GM18861 (cell line): ENCODE measurements around the gene ZGRF1.
"Not testable (repeated sequence)": the region's sequence is repeated elsewhere in the genome, so short reads cannot be mapped to it uniquely, and the experiment has no call there.

ENCODE experiments used
- ATAC-seq: cut with Tn5 transposase; IDR thresholded peaks from one replicate; pipeline ENCODE4 v1.9.1; 2021; ENCODE audit not compliant: unreplicated experiment

The ZGRF1 gene

GRCh38 chr4:112636688-112637551 lies at the start of gene ZGRF1, which contains the start of gene LARP7:
ZGRF1 (minus strand) TSS chr4:112636909; CDS start chr4:112633176, 3,733 bp downstream.
LARP7 (plus strand) TSS chr4:112637143; CDS start chr4:112644670, 7,527 bp downstream.
- peak; percentile 82 for ATAC-seq

- no peak for ATAC-seq
Measured at GRCh38 chr4:112680996-112681395, 44.3 kb upstream of the ZGRF1 start.

GRCh38 chr4:112677519-112678091 lies 40.9 kb upstream of the ZGRF1 start:
- no peak for ATAC-seq

GRCh38 chr4:112674376-112674775 lies 37.7 kb upstream of the ZGRF1 start:
- no peak for ATAC-seq

GRCh38 chr4:112673686-112674085 lies 37.0 kb upstream of the ZGRF1 start:
- ATAC-seq = no peak

GRCh38 chr4:112673076-112673475 lies 36.4 kb upstream of the ZGRF1 start:
- no peak for ATAC-seq

- ATAC-seq = no peak
Measured at GRCh38 chr4:112668131-112668530, 31.4 kb upstream of the ZGRF1 start.

GRCh38 chr4:112664611-112665010 lies 27.9 kb upstream of the ZGRF1 start:
- no peak for ATAC-seq

- ATAC-seq = not testable (repeated sequence)
Measured at GRCh38 chr4:112656115-112656514, 19.4 kb upstream of the ZGRF1 start.

GRCh38 chr4:112655270-112655669 lies 18.6 kb upstream of the ZGRF1 start:
- ATAC-seq = no peak

GRCh38 chr4:112652216-112652615 lies 15.5 kb upstream of the ZGRF1 start:
- ATAC-seq = no peak

- ATAC-seq = no peak
Measured at GRCh38 chr4:112651641-112652040, 14.9 kb upstream of the ZGRF1 start.

GRCh38 chr4:112650332-112650731 lies 13.6 kb upstream of the ZGRF1 start:
- no peak for ATAC-seq

- no peak for ATAC-seq
Measured at GRCh38 chr4:112649055-112649408, 12.3 kb upstream of the ZGRF1 start.

- no peak for ATAC-seq
Measured at GRCh38 chr4:112648263-112649054, 11.8 kb upstream of the ZGRF1 start.

- ATAC-seq = no peak
Measured at GRCh38 chr4:112647785-112648184, 11.1 kb upstream of the ZGRF1 start.

- no peak for ATAC-seq
Measured at GRCh38 chr4:112646632-112647537, 10.2 kb upstream of the ZGRF1 start.

GRCh38 chr4:112645541-112646329 lies 9.0 kb upstream of the ZGRF1 start:
- no peak for ATAC-seq

- ATAC-seq = not testable (repeated sequence)
Measured at GRCh38 chr4:112644595-112645535, 8.2 kb upstream of the ZGRF1 start.
